Measurements from ENCODE around the gene FREM2. TPM values are rescaled to one million over a fixed set of nuclear protein-coding genes. Genes with fewer than 3 reads are reported as not detected.

Gene FREM2
- total RNA-seq, 1 donor from 2014 or later: not detected

- no peaks in the 10 kb centered on the region for H3K36me3 ChIP-seq
- no peak overlapping the region for H3K4me3 ChIP-seq
- peaks cover under 1% of the 10 kb centered on the region for H3K4me1 ChIP-seq
- H3K27ac ChIP-seq (replicated peaks): no peak overlapping the region
- no peaks in the 10 kb centered on the region for H3K9me3 ChIP-seq (replicated peaks)
- TF ChIP-seq CTCF (IDR thresholded peaks at IDR 0.05; ENCODE audit: borderline replicate concordance): no peak
- no peaks in the 10 kb centered on the region for H3K27me3 ChIP-seq (ENCODE audit: low read depth)
- intact Hi-C loops (cut with micrococcal nuclease): no loop called here
- DNase-seq: no peak
These were observed 137.5 kb downstream of the FREM2 start for GRCh38 chr13:38824342-38824741.

GRCh38 chr13:38826182-38826813, 139.4 kb downstream of the FREM2 start:
- DNase-seq: no peak

GRCh38 chr13:38830442-38831045, 143.7 kb downstream of the FREM2 start:
- no peaks in the 10 kb centered on the region for H3K27me3 ChIP-seq (ENCODE audit: low read depth)
- no peak for TF ChIP-seq CTCF (IDR thresholded peaks at IDR 0.05; ENCODE audit: borderline replicate concordance)
- intact Hi-C loops (cut with micrococcal nuclease): no loop called here

More at GRCh38 chr13:38826182-38826813, 139.4 kb downstream of the FREM2 start:
- no peak for TF ChIP-seq CTCF (IDR thresholded peaks at IDR 0.05; ENCODE audit: borderline replicate concordance)
- no peak overlapping the region for H3K27ac ChIP-seq (replicated peaks)
- intact Hi-C loops (cut with micrococcal nuclease): no loop called here
- no peak overlapping the region for H3K4me3 ChIP-seq
- H3K27me3 ChIP-seq (ENCODE audit: low read depth): no peaks in the 10 kb centered on the region
- no peaks in the 10 kb centered on the region for H3K9me3 ChIP-seq (replicated peaks)
- H3K4me1 ChIP-seq: no peaks in the 10 kb centered on the region
- no peaks in the 10 kb centered on the region for H3K36me3 ChIP-seq

GRCh38 chr13:38844581-38844980, 157.7 kb downstream of the FREM2 start:
- no peaks in the 10 kb centered on the region for H3K36me3 ChIP-seq
- H3K27ac ChIP-seq (replicated peaks): no peak overlapping the region
- no peaks in the 10 kb centered on the region for H3K4me1 ChIP-seq
- TF ChIP-seq CTCF (IDR thresholded peaks at IDR 0.05; ENCODE audit: borderline replicate concordance): no peak
- DNase-seq: no peak
- no peak overlapping the region for H3K4me3 ChIP-seq
- intact Hi-C loops (cut with micrococcal nuclease): no loop called here
- H3K27me3 ChIP-seq (ENCODE audit: low read depth): peaks cover 18% of the 10 kb centered on the region
- H3K9me3 ChIP-seq (replicated peaks): peaks cover under 1% of the 10 kb centered on the region

More at GRCh38 chr13:38830442-38831045, 143.7 kb downstream of the FREM2 start:
- Histone ChIP-seq H3K9me3 (replicated peaks) (no peaks in the 10 kb centered on the region), H3K4me1 (no peaks in the 10 kb centered on the region), H3K27ac (replicated peaks) (no peak overlapping the region), H3K36me3 (no peaks in the 10 kb centered on the region), H3K4me3 (no peak overlapping the region)
- DNase-seq: no peak

GRCh38 chr13:38848360-38848759, 161.5 kb downstream of the FREM2 start:
- Histone ChIP-seq H3K36me3 (no peaks in the 10 kb centered on the region), H3K27ac (replicated peaks) (no peak overlapping the region), H3K4me1 (no peaks in the 10 kb centered on the region), H3K4me3 (no peak overlapping the region), H3K27me3 (ENCODE audit: low read depth) (peaks cover 19% of the 10 kb centered on the region), H3K9me3 (replicated peaks) (no peaks in the 10 kb centered on the region)
- DNase-seq: no peak
- intact Hi-C loops (cut with micrococcal nuclease): no loop called here
- TF ChIP-seq CTCF (IDR thresholded peaks at IDR 0.05; ENCODE audit: borderline replicate concordance): no peak

Data from left ventricle myocardium inferior (tissue), 1 donor.